Activated naive CD4-positive, alpha-beta T cell treated with anti-CD3 and anti-CD28 coated beads, Interleukin-2, amount 50 U/mL, for 24 hours (primary cell): ENCODE results near the gene DHRS4L2.
A peak's percentile ranks its signal among the peaks of the same experiment; 100 is the strongest.
"Not testable (repeated sequence)": the region's sequence is repeated elsewhere in the genome, so short reads cannot be mapped to it uniquely, and the experiment has no call there.

Experiments used
- H3K27ac Mint-ChIP-seq: one replicate; pipeline ENCODE4 v1.8.0; 2021; ENCODE audit warnings: mild to moderate bottlenecking, mixed read lengths
- H3K27me3 Mint-ChIP-seq: one replicate; pipeline ENCODE4 v1.8.0; 2021; ENCODE audit warnings: mixed read lengths
- H3K36me3 Mint-ChIP-seq: one replicate; pipeline ENCODE4 v1.8.0; 2021; ENCODE audit warnings: mixed read lengths
- H3K4me1 Mint-ChIP-seq: one replicate; pipeline ENCODE4 v1.8.0; 2021; ENCODE audit warnings: mixed read lengths
- H3K4me3 Mint-ChIP-seq: one replicate; pipeline ENCODE4 v1.8.0; 2021; ENCODE audit warnings: mild to moderate bottlenecking, mixed read lengths
- H3K9me3 Mint-ChIP-seq: one replicate; pipeline ENCODE4 v1.8.0; 2021; ENCODE audit warnings: mixed read lengths

DHRS4L2 gene

GRCh38 chr14:23999640-24000039, 10.9 kb downstream of the DHRS4L2 start:
- H3K4me3 Mint-ChIP-seq, H3K36me3 Mint-ChIP-seq, H3K27ac Mint-ChIP-seq, H3K4me1 Mint-ChIP-seq, H3K27me3 Mint-ChIP-seq, H3K9me3 Mint-ChIP-seq: not testable (repeated sequence)

GRCh38 chr14:24001078-24001477, 12.3 kb downstream of the DHRS4L2 start:
- not testable (repeated sequence) for H3K4me1 Mint-ChIP-seq, H3K27ac Mint-ChIP-seq, H3K36me3 Mint-ChIP-seq, H3K9me3 Mint-ChIP-seq, H3K4me3 Mint-ChIP-seq, H3K27me3 Mint-ChIP-seq

- not testable (repeated sequence) for H3K4me1 Mint-ChIP-seq, H3K27ac Mint-ChIP-seq, H3K9me3 Mint-ChIP-seq, H3K27me3 Mint-ChIP-seq, H3K36me3 Mint-ChIP-seq, H3K4me3 Mint-ChIP-seq
Measured at GRCh38 chr14:24001679-24002078, 12.9 kb downstream of the DHRS4L2 start.

- H3K4me1 Mint-ChIP-seq, result peaks cover 36% of the 10 kb centered on the region
- H3K36me3 Mint-ChIP-seq, H3K4me3 Mint-ChIP-seq, H3K9me3 Mint-ChIP-seq, H3K27ac Mint-ChIP-seq, H3K27me3 Mint-ChIP-seq: not testable (repeated sequence)
Measured at GRCh38 chr14:24006471-24006816, 17.7 kb downstream of the DHRS4L2 start.

GRCh38 chr14:24006817-24007652, 18.3 kb downstream of the DHRS4L2 start:
- not testable (repeated sequence) for H3K27me3 Mint-ChIP-seq, H3K36me3 Mint-ChIP-seq, H3K9me3 Mint-ChIP-seq
- H3K27ac Mint-ChIP-seq, result peak overlapping the region; percentile 30
- peak overlapping the region; percentile 62 for H3K4me3 Mint-ChIP-seq
- H3K4me1 Mint-ChIP-seq, result peaks cover 37% of the 10 kb centered on the region

- peak overlapping the region; percentile 94 for H3K27ac Mint-ChIP-seq
- H3K4me3 Mint-ChIP-seq, result peak overlapping the region; percentile 20
- no peaks in the 10 kb centered on the region for H3K27me3 Mint-ChIP-seq
- no peaks in the 10 kb centered on the region for H3K9me3 Mint-ChIP-seq
- no peaks in the 10 kb centered on the region for H3K36me3 Mint-ChIP-seq
- H3K4me1 Mint-ChIP-seq, result peaks cover 37% of the 10 kb centered on the region
Measured at GRCh38 chr14:24011051-24011450, 22.3 kb downstream of the DHRS4L2 start.

GRCh38 chr14:24012726-24013273, 24.1 kb downstream of the DHRS4L2 start:
- not testable (repeated sequence) for H3K27me3 Mint-ChIP-seq, H3K9me3 Mint-ChIP-seq, H3K36me3 Mint-ChIP-seq, H3K27ac Mint-ChIP-seq, H3K4me3 Mint-ChIP-seq
- peaks cover 36% of the 10 kb centered on the region for H3K4me1 Mint-ChIP-seq

- H3K27me3 Mint-ChIP-seq, result no peaks in the 10 kb centered on the region
- peaks cover 1% of the 10 kb centered on the region for H3K36me3 Mint-ChIP-seq
- peaks cover 1% of the 10 kb centered on the region for H3K9me3 Mint-ChIP-seq
- H3K4me3 Mint-ChIP-seq, result no peak overlapping the region
- H3K27ac Mint-ChIP-seq, result no peak overlapping the region
- H3K4me1 Mint-ChIP-seq, result peaks cover 25% of the 10 kb centered on the region
Measured at GRCh38 chr14:24013654-24014514, 25.2 kb downstream of the DHRS4L2 start.

- H3K36me3 Mint-ChIP-seq, H3K9me3 Mint-ChIP-seq, H3K4me3 Mint-ChIP-seq, H3K27me3 Mint-ChIP-seq, H3K4me1 Mint-ChIP-seq, H3K27ac Mint-ChIP-seq: not testable (repeated sequence)
Measured at GRCh38 chr14:24015745-24016144, 27.0 kb downstream of the DHRS4L2 start.

GRCh38 chr14:24018978-24019377, 30.2 kb downstream of the DHRS4L2 start:
- not testable (repeated sequence) for H3K4me1 Mint-ChIP-seq

GRCh38 chr14:24019944-24020343, 31.2 kb downstream of the DHRS4L2 start:
- H3K36me3 Mint-ChIP-seq, H3K4me1 Mint-ChIP-seq, H3K4me3 Mint-ChIP-seq, H3K9me3 Mint-ChIP-seq, H3K27me3 Mint-ChIP-seq, H3K27ac Mint-ChIP-seq: not testable (repeated sequence)

More at GRCh38 chr14:24018978-24019377, 30.2 kb downstream of the DHRS4L2 start:
- not testable (repeated sequence) for H3K9me3 Mint-ChIP-seq, H3K27me3 Mint-ChIP-seq, H3K27ac Mint-ChIP-seq, H3K4me3 Mint-ChIP-seq, H3K36me3 Mint-ChIP-seq

- H3K9me3 Mint-ChIP-seq, H3K4me3 Mint-ChIP-seq, H3K27ac Mint-ChIP-seq, H3K36me3 Mint-ChIP-seq, H3K27me3 Mint-ChIP-seq, H3K4me1 Mint-ChIP-seq: not testable (repeated sequence)
Measured at GRCh38 chr14:24020520-24020919, 31.8 kb downstream of the DHRS4L2 start.

GRCh38 chr14:24024939-24025418, 36.2 kb downstream of the DHRS4L2 start:
- H3K4me3 Mint-ChIP-seq, H3K9me3 Mint-ChIP-seq, H3K27ac Mint-ChIP-seq, H3K36me3 Mint-ChIP-seq, H3K27me3 Mint-ChIP-seq, H3K4me1 Mint-ChIP-seq: not testable (repeated sequence)

GRCh38 chr14:24029687-24030086, 41.0 kb downstream of the DHRS4L2 start:
- H3K27me3 Mint-ChIP-seq, H3K4me3 Mint-ChIP-seq, H3K27ac Mint-ChIP-seq, H3K9me3 Mint-ChIP-seq, H3K36me3 Mint-ChIP-seq, H3K4me1 Mint-ChIP-seq: not testable (repeated sequence)

- H3K36me3 Mint-ChIP-seq, H3K27ac Mint-ChIP-seq, H3K9me3 Mint-ChIP-seq, H3K4me1 Mint-ChIP-seq, H3K4me3 Mint-ChIP-seq, H3K27me3 Mint-ChIP-seq: not testable (repeated sequence)
Measured at GRCh38 chr14:24031331-24031730, 42.6 kb downstream of the DHRS4L2 start.

- H3K9me3 Mint-ChIP-seq, result no peaks in the 10 kb centered on the region
- no peaks in the 10 kb centered on the region for H3K27me3 Mint-ChIP-seq
- no peaks in the 10 kb centered on the region for H3K36me3 Mint-ChIP-seq
- H3K27ac Mint-ChIP-seq, result no peak overlapping the region
- peaks cover 10% of the 10 kb centered on the region for H3K4me1 Mint-ChIP-seq
- no peak overlapping the region for H3K4me3 Mint-ChIP-seq
Measured at GRCh38 chr14:24032727-24033418, 44.1 kb downstream of the DHRS4L2 start.
